ENCODE data around the gene GHRL.

The GHRL gene

DNA sequence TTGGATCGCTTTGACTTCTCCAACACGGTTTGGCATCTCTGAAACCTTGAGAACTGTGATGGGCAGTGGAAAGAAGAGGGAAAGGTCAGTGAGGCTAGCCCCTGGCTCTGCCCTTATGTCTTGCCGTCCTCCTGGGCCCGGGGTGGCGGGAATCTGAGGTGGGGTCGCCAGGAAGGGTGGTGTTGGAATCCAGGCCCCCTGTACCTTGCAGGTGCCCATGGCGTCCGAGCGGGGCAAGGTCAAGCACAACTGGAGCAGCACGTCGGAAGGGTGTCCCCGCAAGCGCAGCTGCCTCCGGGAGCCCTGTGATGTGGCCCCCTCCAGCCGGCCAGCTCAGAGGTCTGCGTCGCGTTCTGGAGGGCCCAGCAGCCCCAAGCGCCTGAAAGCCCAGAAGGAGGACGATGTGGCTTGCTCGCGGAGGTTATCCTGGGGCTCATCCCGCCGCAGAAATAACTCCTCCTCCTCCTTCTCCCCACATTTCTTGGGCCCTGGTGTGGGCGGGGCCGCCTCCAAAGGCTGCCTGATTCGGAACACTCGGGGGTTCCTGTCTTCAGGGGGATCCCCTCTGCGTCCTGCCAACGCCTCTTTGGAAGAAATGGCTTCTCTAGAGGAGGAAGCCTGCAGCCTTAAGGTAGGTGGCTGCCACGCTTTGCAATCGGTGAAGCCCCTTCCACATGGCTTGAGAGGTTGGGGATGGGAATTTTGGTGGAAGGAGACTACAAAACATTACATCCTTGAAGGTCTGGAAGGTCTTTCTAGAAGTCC is 43.6 kb downstream of the GHRL start:
- Histone ChIP-seq H2AFZ (ENCODE audit: low read depth) (peak overlapping the region; percentile 38; the same call in 1 of the 2 replicates), H3K36me3 (ENCODE audit: insufficient read depth) (no peaks in the 10 kb centered on the region), H3K79me2 (ENCODE audit: insufficient read depth, low read depth) (peaks cover 40% of the 10 kb centered on the region), H3K4me1 (ENCODE audit: low read depth, poor library complexity, severe bottlenecking) (peaks cover 19% of the 10 kb centered on the region), H3K4me3 (IDR thresholded peaks at IDR 0.05; ENCODE audit: insufficient read depth, low read depth, low read length) (peak overlapping the region; percentile 21), H4K20me1 (ENCODE audit: insufficient read depth) (no peaks in the 10 kb centered on the region), H3K9ac (peak overlapping the region; percentile 90), H3K4me2 (peak overlapping the region; percentile 76), H3K27ac (peak overlapping the region; percentile 74), H3K27me3 (ENCODE audit: insufficient read depth, low read depth) (no peaks in the 10 kb centered on the region)
- TF ChIP-seq, protein P1, sequence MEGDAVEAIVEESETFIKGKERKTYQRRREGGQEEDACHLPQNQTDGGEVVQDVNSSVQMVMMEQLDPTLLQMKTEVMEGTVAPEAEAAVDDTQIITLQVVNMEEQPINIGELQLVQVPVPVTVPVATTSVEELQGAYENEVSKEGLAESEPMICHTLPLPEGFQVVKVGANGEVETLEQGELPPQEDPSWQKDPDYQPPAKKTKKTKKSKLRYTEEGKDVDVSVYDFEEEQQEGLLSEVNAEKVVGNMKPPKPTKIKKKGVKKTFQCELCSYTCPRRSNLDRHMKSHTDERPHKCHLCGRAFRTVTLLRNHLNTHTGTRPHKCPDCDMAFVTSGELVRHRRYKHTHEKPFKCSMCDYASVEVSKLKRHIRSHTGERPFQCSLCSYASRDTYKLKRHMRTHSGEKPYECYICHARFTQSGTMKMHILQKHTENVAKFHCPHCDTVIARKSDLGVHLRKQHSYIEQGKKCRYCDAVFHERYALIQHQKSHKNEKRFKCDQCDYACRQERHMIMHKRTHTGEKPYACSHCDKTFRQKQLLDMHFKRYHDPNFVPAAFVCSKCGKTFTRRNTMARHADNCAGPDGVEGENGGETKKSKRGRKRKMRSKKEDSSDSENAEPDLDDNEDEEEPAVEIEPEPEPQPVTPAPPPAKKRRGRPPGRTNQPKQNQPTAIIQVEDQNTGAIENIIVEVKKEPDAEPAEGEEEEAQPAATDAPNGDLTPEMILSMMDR (conservative IDR thresholded peaks at IDR 0.05; ENCODE audit: low read depth, low read length) = no peak

DNA sequence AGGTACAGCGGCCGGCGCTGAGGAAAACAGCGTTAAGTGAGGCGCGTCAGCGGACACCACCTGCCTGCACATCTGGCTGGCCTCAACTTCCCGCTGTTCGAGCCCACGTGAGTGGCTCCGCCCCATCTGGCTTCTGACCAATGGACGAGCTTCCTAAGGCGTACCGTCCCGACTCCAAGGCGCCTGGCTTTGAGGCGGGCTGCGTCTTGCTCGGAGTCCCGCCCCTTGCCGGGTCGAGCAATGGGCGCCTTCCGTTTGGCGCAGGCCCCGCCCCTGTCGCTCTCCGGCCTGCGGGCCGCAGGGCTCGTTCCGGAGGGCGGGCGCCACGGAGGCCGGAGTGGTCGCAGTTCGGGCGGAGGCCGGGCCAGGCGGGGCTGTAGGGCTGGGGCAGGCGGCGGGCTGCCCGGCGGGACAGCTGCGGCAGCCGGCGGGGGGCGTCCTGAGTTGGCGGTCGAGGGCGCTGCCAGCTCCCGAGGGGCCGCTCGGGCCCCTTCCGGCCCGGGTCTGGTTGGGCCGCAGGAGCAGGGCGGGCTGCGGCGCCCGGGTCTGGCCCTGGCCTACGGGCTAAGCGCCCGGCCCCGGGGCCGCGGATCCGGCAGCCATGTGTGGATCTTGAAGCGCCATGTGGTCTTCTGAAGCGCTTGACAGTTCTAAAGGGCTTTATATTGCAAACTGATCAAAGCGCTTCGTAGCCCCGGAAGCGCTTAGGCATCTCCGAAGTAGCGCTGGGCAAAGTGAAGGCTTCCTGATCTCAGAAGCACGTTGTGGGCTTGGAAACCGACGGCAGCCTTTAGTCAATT is 44.4 kb downstream of the GHRL start, which contains the start of gene TATDN2:
TATDN2 (plus strand) TSS at position 276 of the 800 bp plus-strand sequence. CDS start 742 bp downstream, outside the sequence.
- Histone ChIP-seq H2AFZ (ENCODE audit: low read depth) (peak within 1 kb of the TSS; percentile 45), H3K4me3 (IDR thresholded peaks at IDR 0.05; ENCODE audit: insufficient read depth, low read depth, low read length) (peak within 1 kb of the TSS; percentile 21)
- TF ChIP-seq, protein P1 (conservative IDR thresholded peaks at IDR 0.05; ENCODE audit: low read depth, low read length) = no peak

GRCh38 chr3:10247679-10248183 is 45.0 kb downstream of the GHRL start:
- no peaks in the 10 kb centered on the region for H3K27me3 ChIP-seq (ENCODE audit: insufficient read depth, low read depth)
- peak overlapping the region; percentile 59 for H3K27ac ChIP-seq
- no peaks in the 10 kb centered on the region for H3K36me3 ChIP-seq (ENCODE audit: insufficient read depth)
- peak overlapping the region; percentile 64 for H3K4me2 ChIP-seq
- peaks cover 32% of the 10 kb centered on the region for H3K79me2 ChIP-seq (ENCODE audit: insufficient read depth, low read depth)
- H3K9ac ChIP-seq = peak overlapping the region; percentile 90; the same call in 1 of the 2 replicates
- TF ChIP-seq, protein P1 (conservative IDR thresholded peaks at IDR 0.05; ENCODE audit: low read depth, low read length) = no peak
- H2AFZ ChIP-seq (ENCODE audit: low read depth) = peak overlapping the region; percentile 45; the same call in 1 of the 2 replicates
- H3K4me1 ChIP-seq (ENCODE audit: low read depth, poor library complexity, severe bottlenecking) = peaks cover 26% of the 10 kb centered on the region
- no peaks in the 10 kb centered on the region for H4K20me1 ChIP-seq (ENCODE audit: insufficient read depth)
- H3K4me3 ChIP-seq (IDR thresholded peaks at IDR 0.05; ENCODE audit: insufficient read depth, low read depth, low read length) = no peak overlapping the region

More for the DNA sequence above, 44.4 kb downstream of the GHRL start, which contains the start of gene TATDN2:
- peak within 1 kb of the TSS; percentile 74 for H3K27ac ChIP-seq
- H3K27me3 ChIP-seq (ENCODE audit: insufficient read depth, low read depth) = no peaks in the 10 kb centered on the region
- H3K79me2 ChIP-seq (ENCODE audit: insufficient read depth, low read depth) = peaks cover 36% of the 10 kb centered on the region
- H3K9ac ChIP-seq = peak within 1 kb of the TSS; percentile 90
- no peaks in the 10 kb centered on the region for H4K20me1 ChIP-seq (ENCODE audit: insufficient read depth)
- peaks cover 20% of the 10 kb centered on the region for H3K4me1 ChIP-seq (ENCODE audit: low read depth, poor library complexity, severe bottlenecking)
- peak within 1 kb of the TSS; percentile 76 for H3K4me2 ChIP-seq
- H3K36me3 ChIP-seq (ENCODE audit: insufficient read depth) = no peaks in the 10 kb centered on the region

- no peak overlapping the region for H3K9ac ChIP-seq
- no peaks in the 10 kb centered on the region for H3K27me3 ChIP-seq (ENCODE audit: insufficient read depth, low read depth)
- H3K4me2 ChIP-seq = no peak overlapping the region
- H3K4me1 ChIP-seq (ENCODE audit: low read depth, poor library complexity, severe bottlenecking) = peaks cover 30% of the 10 kb centered on the region
- no peak overlapping the region for H3K27ac ChIP-seq
- H3K36me3 ChIP-seq (ENCODE audit: insufficient read depth) = no peaks in the 10 kb centered on the region
- H3K79me2 ChIP-seq (ENCODE audit: insufficient read depth, low read depth) = peaks cover 19% of the 10 kb centered on the region
- no peak overlapping the region for H2AFZ ChIP-seq (ENCODE audit: low read depth)
- H4K20me1 ChIP-seq (ENCODE audit: insufficient read depth) = no peaks in the 10 kb centered on the region
- TF ChIP-seq, protein P1 (conservative IDR thresholded peaks at IDR 0.05; ENCODE audit: low read depth, low read length) = no peak
- no peak overlapping the region for H3K4me3 ChIP-seq (IDR thresholded peaks at IDR 0.05; ENCODE audit: insufficient read depth, low read depth, low read length)
Measured at GRCh38 chr3:10245081-10245712, 47.5 kb downstream of the GHRL start.

Measured in KMS-11 (cell line).